ENCODE measurements around the gene ANKRD63. TPM values are rescaled to one million over a fixed set of nuclear protein-coding genes. Genes with fewer than 3 reads are reported as not detected.

Gene ANKRD63
- total RNA-seq, 1 donor = not detected

- Histone ChIP-seq H3K4me1 (ENCODE audit: insufficient read depth, low read length) (no peaks in the 10 kb centered on the region), H4K20me1 (ENCODE audit: insufficient read depth, low read length) (no peaks in the 10 kb centered on the region), H3K27ac (ENCODE audit: low read depth, low read length) (no peak overlapping the region), H3K4me3 (ENCODE audit: insufficient read depth, low read length) (no peak overlapping the region), H3K79me2 (ENCODE audit: insufficient read depth, low read length) (no peaks in the 10 kb centered on the region), H3K4me2 (ENCODE audit: insufficient read depth, low read length) (no peak overlapping the region), H3K27me3 (ENCODE audit: insufficient read depth, low read length) (peaks cover 56% of the 10 kb centered on the region), H3K36me3 (ENCODE audit: insufficient read depth, low read length) (no peaks in the 10 kb centered on the region), H2AFZ (ENCODE audit: low read length) (no peak overlapping the region), H3K9me3 (ENCODE audit: low read depth, low read length) (no peaks in the 10 kb centered on the region)
- no peak for DNase-seq (ENCODE audit: insufficient read length, low spot score, missing footprints)
- TF ChIP-seq, protein P1, sequence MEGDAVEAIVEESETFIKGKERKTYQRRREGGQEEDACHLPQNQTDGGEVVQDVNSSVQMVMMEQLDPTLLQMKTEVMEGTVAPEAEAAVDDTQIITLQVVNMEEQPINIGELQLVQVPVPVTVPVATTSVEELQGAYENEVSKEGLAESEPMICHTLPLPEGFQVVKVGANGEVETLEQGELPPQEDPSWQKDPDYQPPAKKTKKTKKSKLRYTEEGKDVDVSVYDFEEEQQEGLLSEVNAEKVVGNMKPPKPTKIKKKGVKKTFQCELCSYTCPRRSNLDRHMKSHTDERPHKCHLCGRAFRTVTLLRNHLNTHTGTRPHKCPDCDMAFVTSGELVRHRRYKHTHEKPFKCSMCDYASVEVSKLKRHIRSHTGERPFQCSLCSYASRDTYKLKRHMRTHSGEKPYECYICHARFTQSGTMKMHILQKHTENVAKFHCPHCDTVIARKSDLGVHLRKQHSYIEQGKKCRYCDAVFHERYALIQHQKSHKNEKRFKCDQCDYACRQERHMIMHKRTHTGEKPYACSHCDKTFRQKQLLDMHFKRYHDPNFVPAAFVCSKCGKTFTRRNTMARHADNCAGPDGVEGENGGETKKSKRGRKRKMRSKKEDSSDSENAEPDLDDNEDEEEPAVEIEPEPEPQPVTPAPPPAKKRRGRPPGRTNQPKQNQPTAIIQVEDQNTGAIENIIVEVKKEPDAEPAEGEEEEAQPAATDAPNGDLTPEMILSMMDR (IDR thresholded peaks at IDR 0.05; ENCODE audit: extremely low read depth, low read depth, low read length) = no peak
Observed at GRCh38 chr15:40280260-40281056, 2.4 kb downstream of the ANKRD63 start.

GRCh38 chr15:40279437-40280141 lies 3.3 kb downstream of the ANKRD63 start:
- Histone ChIP-seq H3K36me3 (ENCODE audit: insufficient read depth, low read length) (no peaks in the 10 kb centered on the region), H3K27me3 (ENCODE audit: insufficient read depth, low read length) (peaks cover 56% of the 10 kb centered on the region), H3K27ac (ENCODE audit: low read depth, low read length) (no peak overlapping the region), H4K20me1 (ENCODE audit: insufficient read depth, low read length) (no peaks in the 10 kb centered on the region), H3K9me3 (ENCODE audit: low read depth, low read length) (no peaks in the 10 kb centered on the region), H2AFZ (ENCODE audit: low read length) (no peak overlapping the region), H3K4me3 (ENCODE audit: insufficient read depth, low read length) (no peak overlapping the region), H3K4me2 (ENCODE audit: insufficient read depth, low read length) (no peak overlapping the region), H3K4me1 (ENCODE audit: insufficient read depth, low read length) (no peaks in the 10 kb centered on the region), H3K79me2 (ENCODE audit: insufficient read depth, low read length) (no peaks in the 10 kb centered on the region)
- TF ChIP-seq, protein P1 (IDR thresholded peaks at IDR 0.05; ENCODE audit: extremely low read depth, low read depth, low read length) = peak; percentile 89
- peak; percentile 100 for DNase-seq (ENCODE audit: insufficient read length, low spot score, missing footprints)

DNA sequence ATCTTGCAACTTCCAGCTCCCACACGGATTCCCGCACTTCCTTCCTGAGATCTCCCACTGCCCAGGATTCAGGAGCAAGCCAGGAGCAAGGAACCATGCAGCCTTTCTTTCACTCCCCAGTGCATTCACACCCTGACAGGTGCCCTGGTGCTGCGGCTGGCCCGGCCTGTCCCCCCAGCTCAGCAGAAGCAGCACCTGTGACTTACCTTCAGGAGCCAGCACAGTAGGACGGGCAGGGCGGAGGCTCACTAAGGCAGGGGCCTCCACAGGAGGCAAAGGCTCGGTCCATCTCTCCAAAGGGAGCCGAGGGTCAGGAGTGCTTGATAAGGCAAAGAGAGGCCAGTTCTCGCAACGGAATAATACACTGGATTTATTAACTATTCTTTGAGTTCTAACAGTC lies 4.8 kb downstream of the ANKRD63 start:
- Histone ChIP-seq H3K27me3 (ENCODE audit: insufficient read depth, low read length) (peaks cover 42% of the 10 kb centered on the region), H3K79me2 (ENCODE audit: insufficient read depth, low read length) (no peaks in the 10 kb centered on the region), H3K27ac (ENCODE audit: low read depth, low read length) (no peak overlapping the region), H3K4me1 (ENCODE audit: insufficient read depth, low read length) (peaks cover 3% of the 10 kb centered on the region), H2AFZ (ENCODE audit: low read length) (peak overlapping the region; percentile 84), H4K20me1 (ENCODE audit: insufficient read depth, low read length) (no peaks in the 10 kb centered on the region), H3K9me3 (ENCODE audit: low read depth, low read length) (no peaks in the 10 kb centered on the region), H3K4me3 (ENCODE audit: insufficient read depth, low read length) (no peak overlapping the region), H3K36me3 (ENCODE audit: insufficient read depth, low read length) (no peaks in the 10 kb centered on the region), H3K4me2 (ENCODE audit: insufficient read depth, low read length) (peak overlapping the region; percentile 74)
- DNase-seq (ENCODE audit: insufficient read length, low spot score, missing footprints) = no peak
- TF ChIP-seq, protein P1 (IDR thresholded peaks at IDR 0.05; ENCODE audit: extremely low read depth, low read depth, low read length) = no peak

- TF ChIP-seq, protein P1 (IDR thresholded peaks at IDR 0.05; ENCODE audit: extremely low read depth, low read depth, low read length) = no peak
- Histone ChIP-seq H3K4me3 (ENCODE audit: insufficient read depth, low read length) (peak overlapping the region; percentile 60), H3K4me2 (ENCODE audit: insufficient read depth, low read length) (peak overlapping the region; percentile 74), H3K9me3 (ENCODE audit: low read depth, low read length) (no peaks in the 10 kb centered on the region), H3K36me3 (ENCODE audit: insufficient read depth, low read length) (no peaks in the 10 kb centered on the region), H3K79me2 (ENCODE audit: insufficient read depth, low read length) (no peaks in the 10 kb centered on the region), H4K20me1 (ENCODE audit: insufficient read depth, low read length) (no peaks in the 10 kb centered on the region), H3K4me1 (ENCODE audit: insufficient read depth, low read length) (peaks cover 3% of the 10 kb centered on the region), H3K27ac (ENCODE audit: low read depth, low read length) (no peak overlapping the region), H3K27me3 (ENCODE audit: insufficient read depth, low read length) (peaks cover 37% of the 10 kb centered on the region), H2AFZ (ENCODE audit: low read length) (peak overlapping the region; percentile 84)
- no peak for DNase-seq (ENCODE audit: insufficient read length, low spot score, missing footprints)
Observed at GRCh38 chr15:40277471-40277870, 5.4 kb downstream of the ANKRD63 start.

Data from osteoblast (primary cell).